BE2C (cell line): Measurements from ENCODE around the gene PRAC2.
A peak's percentile ranks its signal among the peaks of the same experiment; 100 is the strongest.

ENCODE experiments used
- DNase-seq: peaks from one replicate; pipeline ENCODE4 v3.0.0-alpha.2; 2020
- H3K27me3 ChIP-seq: fragments of 250-450 bp; sonication (Bioruptor Pico); 2 replicates; pipeline ENCODE4 v1.5.1; 2020; ENCODE audit warnings: mild to moderate bottlenecking
- H3K36me3 ChIP-seq: fragments of 250-450 bp; sonication (Bioruptor Pico); 2 replicates; pipeline ENCODE4 v1.5.1; 2020; ENCODE audit warnings: mild to moderate bottlenecking
- H3K4me1 ChIP-seq: fragments of 250-450 bp; sonication (Bioruptor Pico); 2 replicates; pipeline ENCODE4 v1.5.1; 2020
- H3K4me3 ChIP-seq: 2 replicates; pipeline ENCODE4 v1.5.1; 2011; ENCODE audit warnings: low read depth, low read length
- H3K9me3 ChIP-seq: fragments of 250-450 bp; sonication (Bioruptor Pico); 2 replicates; pipeline ENCODE4 v1.5.1; 2020
- TF ChIP-seq, protein P1 (sequence below): IDR thresholded peaks from 2 replicates; pipeline ENCODE4 v1.5.1; 2012; ENCODE audit warnings: mild to moderate bottlenecking, low read depth, low read length

Gene PRAC2

GRCh38 chr17:48724251-48725003, 1.4 kb downstream of the PRAC2 start:
- Histone ChIP-seq H3K4me3 (no peak overlapping the region), H3K36me3 (no peaks in the 10 kb centered on the region), H3K4me1 (no peaks in the 10 kb centered on the region), H3K9me3 (no peaks in the 10 kb centered on the region), H3K27me3 (peaks cover 100% of the 10 kb centered on the region)
- DNase-seq = peak; percentile 89
- TF ChIP-seq, protein P1, sequence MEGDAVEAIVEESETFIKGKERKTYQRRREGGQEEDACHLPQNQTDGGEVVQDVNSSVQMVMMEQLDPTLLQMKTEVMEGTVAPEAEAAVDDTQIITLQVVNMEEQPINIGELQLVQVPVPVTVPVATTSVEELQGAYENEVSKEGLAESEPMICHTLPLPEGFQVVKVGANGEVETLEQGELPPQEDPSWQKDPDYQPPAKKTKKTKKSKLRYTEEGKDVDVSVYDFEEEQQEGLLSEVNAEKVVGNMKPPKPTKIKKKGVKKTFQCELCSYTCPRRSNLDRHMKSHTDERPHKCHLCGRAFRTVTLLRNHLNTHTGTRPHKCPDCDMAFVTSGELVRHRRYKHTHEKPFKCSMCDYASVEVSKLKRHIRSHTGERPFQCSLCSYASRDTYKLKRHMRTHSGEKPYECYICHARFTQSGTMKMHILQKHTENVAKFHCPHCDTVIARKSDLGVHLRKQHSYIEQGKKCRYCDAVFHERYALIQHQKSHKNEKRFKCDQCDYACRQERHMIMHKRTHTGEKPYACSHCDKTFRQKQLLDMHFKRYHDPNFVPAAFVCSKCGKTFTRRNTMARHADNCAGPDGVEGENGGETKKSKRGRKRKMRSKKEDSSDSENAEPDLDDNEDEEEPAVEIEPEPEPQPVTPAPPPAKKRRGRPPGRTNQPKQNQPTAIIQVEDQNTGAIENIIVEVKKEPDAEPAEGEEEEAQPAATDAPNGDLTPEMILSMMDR = peak; percentile 76

DNA sequence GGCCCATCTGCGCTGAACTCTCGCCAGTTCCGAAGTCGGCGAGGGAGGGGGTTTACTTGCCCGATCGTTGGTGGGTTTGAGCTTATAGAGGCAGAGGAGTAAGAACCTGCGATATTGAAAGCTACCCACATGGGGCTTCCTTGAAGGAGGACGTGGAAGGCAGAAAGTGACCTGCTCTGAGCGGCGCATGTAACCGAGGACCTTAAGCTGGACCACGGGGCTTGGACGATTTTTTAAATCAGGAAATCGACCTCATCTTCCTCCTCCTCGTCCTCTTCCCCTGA, 2.0 kb downstream of the PRAC2 start:
- H3K4me1 ChIP-seq = no peaks in the 10 kb centered on the region
- peaks cover 100% of the 10 kb centered on the region for H3K27me3 ChIP-seq
- TF ChIP-seq, protein P1 = no peak
- DNase-seq = no peak
- H3K9me3 ChIP-seq = no peaks in the 10 kb centered on the region
- no peaks in the 10 kb centered on the region for H3K36me3 ChIP-seq
- H3K4me3 ChIP-seq = no peak overlapping the region

DNA sequence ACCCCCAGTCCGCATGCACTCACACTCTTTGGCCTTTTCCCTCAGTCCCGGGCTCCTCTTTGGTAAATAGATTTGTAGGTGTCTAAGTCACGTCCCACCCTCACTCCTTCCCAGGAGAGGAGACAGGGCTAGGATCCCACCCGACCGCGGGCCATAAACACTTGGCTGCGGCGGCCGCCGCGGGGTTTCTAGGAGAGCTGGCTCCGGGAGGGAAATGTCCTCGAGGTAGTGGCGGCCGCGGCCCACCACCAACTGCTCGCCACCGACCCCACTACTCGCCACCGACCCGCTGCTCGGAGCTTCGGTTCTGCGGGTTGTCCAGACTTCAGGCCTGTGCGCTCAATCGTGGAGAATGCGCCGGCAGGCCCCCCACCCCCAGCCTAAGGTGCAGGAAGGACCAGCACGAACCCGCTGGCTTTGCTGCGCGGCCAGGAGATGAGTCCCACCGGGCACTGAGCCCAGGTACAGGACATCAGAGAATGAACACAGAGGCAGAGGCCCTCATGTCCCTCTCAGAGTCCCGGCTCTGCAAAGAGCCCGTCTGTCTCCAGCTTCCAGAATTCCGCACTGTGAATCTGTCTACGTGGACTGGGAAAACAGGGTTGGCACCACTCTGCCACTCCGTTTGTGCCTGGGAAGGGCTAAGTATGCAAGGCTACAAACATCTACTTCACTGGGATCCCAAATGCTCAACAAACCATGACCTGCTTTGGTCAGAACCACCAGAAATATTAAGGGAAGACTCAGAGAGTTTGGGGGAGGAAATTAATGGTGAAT, 2.5 kb downstream of the PRAC2 start:
- H3K27me3 ChIP-seq = peaks cover 100% of the 10 kb centered on the region
- DNase-seq = no peak
- TF ChIP-seq, protein P1 = no peak

GRCh38 chr17:48726114-48726915, 3.3 kb downstream of the PRAC2 start:
- no peaks in the 10 kb centered on the region for H3K4me1 ChIP-seq
- TF ChIP-seq, protein P1 = no peak
- no peak for DNase-seq
- peaks cover 98% of the 10 kb centered on the region for H3K27me3 ChIP-seq
- H3K36me3 ChIP-seq = no peaks in the 10 kb centered on the region
- no peak overlapping the region for H3K4me3 ChIP-seq
- no peaks in the 10 kb centered on the region for H3K9me3 ChIP-seq

More for the DNA sequence above, 2.5 kb downstream of the PRAC2 start:
- H3K36me3 ChIP-seq = no peaks in the 10 kb centered on the region
- no peaks in the 10 kb centered on the region for H3K4me1 ChIP-seq
- H3K9me3 ChIP-seq = no peaks in the 10 kb centered on the region
- H3K4me3 ChIP-seq = no peak overlapping the region

DNA sequence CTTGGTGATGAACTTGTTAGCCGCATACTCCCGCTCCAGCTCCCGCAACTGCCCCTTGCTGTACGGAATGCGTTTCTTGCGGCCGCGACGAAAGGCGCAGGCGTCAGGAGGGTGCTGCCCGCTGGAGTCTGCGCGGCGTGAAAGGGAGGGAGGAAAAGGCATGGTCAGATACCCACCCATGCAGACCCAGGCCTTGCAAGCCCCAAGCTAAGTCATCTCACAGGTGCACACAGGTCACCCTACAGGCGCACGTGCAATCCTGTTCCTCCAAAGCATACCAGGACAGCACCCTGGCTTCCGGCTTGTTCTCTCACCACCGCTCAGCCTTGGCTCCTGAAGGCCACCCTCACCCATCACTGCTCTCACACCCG, 3.9 kb downstream of the PRAC2 start:
- TF ChIP-seq, protein P1 = no peak
- no peaks in the 10 kb centered on the region for H3K9me3 ChIP-seq
- H3K27me3 ChIP-seq = peaks cover 98% of the 10 kb centered on the region
- DNase-seq = no peak
- H3K4me1 ChIP-seq = no peaks in the 10 kb centered on the region
- H3K36me3 ChIP-seq = no peaks in the 10 kb centered on the region
- no peak overlapping the region for H3K4me3 ChIP-seq
